Keratinocyte (primary cell): Measurements from ENCODE around the gene WDR5.

Experiments used
- EZH2 ChIP-seq: IDR thresholded peaks from one replicate; pipeline ENCODE4 v1.6.1; 2012; ENCODE audit warnings: inconsistent platforms, mild to moderate bottlenecking, low read length, moderate library complexity
- TF ChIP-seq, protein P1 (sequence below), 3 experiments: IDR thresholded peaks in 1 of 3; conservative IDR thresholded peaks in 1 of 3; optimal IDR thresholded peaks in 1 of 3; 2 replicates in 2 of 3; 3 replicates in 1 of 3; pipeline versions ENCODE3 to v1.5.1; 2011; ENCODE audit warnings: low read length in 3 of 3, mild to moderate bottlenecking in 3 of 3, moderate library complexity in 2 of 3, control low read depth in 1 of 3, inconsistent platforms in 1 of 3; ENCODE audit not compliant: insufficient read depth in 2 of 3; ENCODE audit errors: extremely low read depth in 1 of 3

DNA sequence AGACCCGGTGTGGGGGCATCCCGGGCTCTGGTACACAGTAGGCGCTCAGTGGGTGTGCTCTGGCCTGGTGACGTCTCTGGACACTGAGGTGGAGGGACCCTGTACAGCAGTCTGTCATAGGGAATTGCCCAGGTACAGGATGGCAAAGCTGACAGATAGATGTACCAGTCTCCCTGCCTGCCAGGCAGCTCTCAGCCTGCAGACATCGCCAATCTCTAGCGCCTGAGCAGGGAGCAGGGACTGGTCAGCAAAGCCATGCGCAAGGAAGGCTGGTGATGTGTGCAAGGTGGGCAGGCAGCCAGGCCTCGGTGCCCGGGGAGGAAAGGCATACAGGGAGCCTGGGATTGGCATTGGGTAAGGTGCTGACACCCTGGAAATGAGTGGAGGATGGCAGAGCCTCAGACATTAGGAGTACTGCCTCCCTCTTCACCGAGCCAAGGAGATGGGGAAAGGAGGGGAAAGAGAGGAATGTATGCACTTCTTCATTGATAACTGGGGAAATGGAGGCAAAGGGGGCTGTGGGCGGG is 34.2 kb upstream of the WDR5 start:
- TF ChIP-seq EZH2: no peak
- TF ChIP-seq, protein P1, sequence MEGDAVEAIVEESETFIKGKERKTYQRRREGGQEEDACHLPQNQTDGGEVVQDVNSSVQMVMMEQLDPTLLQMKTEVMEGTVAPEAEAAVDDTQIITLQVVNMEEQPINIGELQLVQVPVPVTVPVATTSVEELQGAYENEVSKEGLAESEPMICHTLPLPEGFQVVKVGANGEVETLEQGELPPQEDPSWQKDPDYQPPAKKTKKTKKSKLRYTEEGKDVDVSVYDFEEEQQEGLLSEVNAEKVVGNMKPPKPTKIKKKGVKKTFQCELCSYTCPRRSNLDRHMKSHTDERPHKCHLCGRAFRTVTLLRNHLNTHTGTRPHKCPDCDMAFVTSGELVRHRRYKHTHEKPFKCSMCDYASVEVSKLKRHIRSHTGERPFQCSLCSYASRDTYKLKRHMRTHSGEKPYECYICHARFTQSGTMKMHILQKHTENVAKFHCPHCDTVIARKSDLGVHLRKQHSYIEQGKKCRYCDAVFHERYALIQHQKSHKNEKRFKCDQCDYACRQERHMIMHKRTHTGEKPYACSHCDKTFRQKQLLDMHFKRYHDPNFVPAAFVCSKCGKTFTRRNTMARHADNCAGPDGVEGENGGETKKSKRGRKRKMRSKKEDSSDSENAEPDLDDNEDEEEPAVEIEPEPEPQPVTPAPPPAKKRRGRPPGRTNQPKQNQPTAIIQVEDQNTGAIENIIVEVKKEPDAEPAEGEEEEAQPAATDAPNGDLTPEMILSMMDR (optimal IDR thresholded peaks at IDR 0.05 in 1 of 3, IDR thresholded peaks at IDR 0.05 in 1 of 3, conservative IDR thresholded peaks at IDR 0.05 in 1 of 3; ENCODE audit: extremely low read depth in 1 of 3, insufficient read depth in 2 of 3, low read length in 3 of 3): no peak
